K562 (cell line): ENCODE results near the gene WWOX. TPM values are rescaled to one million over a fixed set of nuclear protein-coding genes. Genes with fewer than 3 reads are reported as not detected.

Source experiments
- KDM2B ChIP-seq: fragments of 250-450 bp; sonication (Bioruptor Pico); IDR thresholded peaks from 2 replicates; pipeline ENCODE4 v1.8.0; 2021; ENCODE audit warnings: mild to moderate bottlenecking, moderate library complexity
- RBM25 ChIP-seq: fragments of 200-400 bp; formaldehyde crosslinking; IDR thresholded peaks from 2 replicates; pipeline ENCODE4 v1.6.1; 2018; ENCODE audit warnings: low read length, low read depth, moderate library complexity; ENCODE audit not compliant: severe bottlenecking
- TRIM24 ChIP-seq, 2 experiments: fragments of 450-650 bp; IDR thresholded peaks; 2 replicates each; pipeline ENCODE4 v1.6.1; 2016
- ZBTB40 ChIP-seq, 2 experiments: fragments of 450-650 bp in 1 of 2; sonication (generic) in 1 of 2; formaldehyde crosslinking in 1 of 2; IDR thresholded peaks; 2 replicates each; pipeline versions ENCODE4 v1.7.1 to v1.9.0; 2016 to 2022; ENCODE audit warnings: inconsistent platforms in 1 of 2, mild to moderate bottlenecking in 1 of 2, missing genetic modification reagents in 1 of 2
- polyA plus RNA-seq, 8 experiments: library from polyadenylated mRNA; depleted of rRNA in 4 of 8; stranded (reverse) in 5 of 8; unstranded in 3 of 8; fragments of >200 nt; fragmentation: Nextera tagmentation in 2 of 8; fragmentation: Illumina TruSeq in 1 of 8; extraction: Ambion mirVana in 2 of 8; extraction: Trizol in 1 of 8; gene quantifications; 2 replicates each; pipeline versions ENCODE4 v1.2.1 to v1.2.3, GENCODE V29; 2011 to 2014; ENCODE audit warnings: inconsistent platforms in 1 of 8, missing spikeins in 1 of 8
- total RNA-seq, 7 experiments: library from RNA; depleted of rRNA in 6 of 7; stranded (reverse); fragments of >200 nt in 6 of 7; fragmentation: Illumina TruSeq in 2 of 7; extraction: Trizol in 2 of 7; gene quantifications; 2 replicates each; pipeline versions ENCODE4 v1.2.1 to v1.2.3, GENCODE V29; 2011 to 2021; ENCODE audit warnings: low replicate concordance in 1 of 7

WWOX gene
- total and polyA plus RNA-seq, 9 of the 15 experiments (the other 6 are each of a cell fraction or from before 2014, with no cell fraction given): 1.6 to 22.7 (median 8.1) TPM

- TF ChIP-seq ZBTB40 (IDR thresholded peaks at IDR 0.05) (no peak), ZBTB40 (CRISPR knock-in tag; IDR thresholded peaks at IDR 0.05) (no peak), RBM25 (peak; percentile 8), KDM2B (no peak), TRIM24 (IDR thresholded peaks at IDR 0.05) (no peak)
These were observed 115.8 kb downstream of the WWOX start (continued) for GRCh38 chr16:78215222-78215621.
